ENCODE data around the gene SART1.
"Not testable (repeated sequence)": the region's sequence is repeated elsewhere in the genome, so short reads cannot be mapped to it uniquely, and the experiment has no call there.

SART1 gene

GRCh38 chr11:65931773-65932557 is 29.6 kb upstream of the SART1 start:
- DNase-seq (ENCODE audit: low read depth in 3 of 3) = no peak

- DNase-seq (ENCODE audit: low read depth in 3 of 3) = no peak
These were observed 29.0 kb upstream of the SART1 start for GRCh38 chr11:65932558-65932919.

DNA sequence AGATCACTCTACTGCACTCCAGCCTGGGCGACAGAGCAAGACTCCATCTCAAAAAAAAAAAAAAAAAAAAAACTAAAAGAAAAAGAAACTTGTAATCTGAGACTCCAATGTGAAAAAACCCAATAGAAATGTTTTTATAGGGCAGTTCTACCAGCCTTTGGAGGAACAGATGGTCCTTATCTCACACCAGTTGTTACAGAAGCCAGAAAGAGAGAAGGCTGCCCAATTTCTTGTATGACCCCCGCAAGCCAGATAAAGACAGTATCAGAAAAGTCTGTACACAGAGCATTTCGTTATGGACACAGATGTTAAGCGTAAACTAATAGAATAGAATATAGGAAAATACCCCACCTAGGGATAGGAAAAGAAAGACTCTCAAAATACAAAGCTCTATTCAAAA is 27.5 kb upstream of the SART1 start:
- no peak for DNase-seq (ENCODE audit: low read depth in 3 of 3)

- no peak for DNase-seq (ENCODE audit: low read depth in 3 of 3)
These were observed 23.8 kb upstream of the SART1 start for GRCh38 chr11:65937766-65938165.

- DNase-seq (ENCODE audit: low read depth in 3 of 3) = no peak
These were observed 19.7 kb upstream of the SART1 start for GRCh38 chr11:65941720-65942310.

- DNase-seq (ENCODE audit: low read depth in 3 of 3) = no peak
These were observed 19.0 kb upstream of the SART1 start for GRCh38 chr11:65942531-65942930.

DNA sequence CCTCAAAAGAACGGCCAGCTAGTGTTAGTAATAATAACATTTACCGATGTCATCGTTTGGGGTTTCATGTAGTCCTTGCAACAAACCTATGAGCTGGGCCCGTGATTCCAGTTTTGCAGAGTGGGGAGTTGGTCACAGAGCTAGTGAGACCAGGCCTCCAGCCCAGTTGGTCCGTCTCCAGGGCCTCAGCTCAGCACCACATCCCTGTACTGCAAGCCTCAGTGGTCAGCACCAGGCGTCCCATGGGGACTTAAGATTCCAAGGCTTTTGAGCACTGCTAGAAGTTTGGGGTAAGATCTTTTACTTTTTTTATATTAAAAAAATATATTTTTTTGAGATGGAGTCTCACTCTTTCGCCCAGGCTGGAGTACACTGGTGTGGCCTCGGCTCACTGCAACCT is 17.3 kb upstream of the SART1 start:
- DNase-seq (ENCODE audit: low read depth in 3 of 3) = no peak

DNA sequence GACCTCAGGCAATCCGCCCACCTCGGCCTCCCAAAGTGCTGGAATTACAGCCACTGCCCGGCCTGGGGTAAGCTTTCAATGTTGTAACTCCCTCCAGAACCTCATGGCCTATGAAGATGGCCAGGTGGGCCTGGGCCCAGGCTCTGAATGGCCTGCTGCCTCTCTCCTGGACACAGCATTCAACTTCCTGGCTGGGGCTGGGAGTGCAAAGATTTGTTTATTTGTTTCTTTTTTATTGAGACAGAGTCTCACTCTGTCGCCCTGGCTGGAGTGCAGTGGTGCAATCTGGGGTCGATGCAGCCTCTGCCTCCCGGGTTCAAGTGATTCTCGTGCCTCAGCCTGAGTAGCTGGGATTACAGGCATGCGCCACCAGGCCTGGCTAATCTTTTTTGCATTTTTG is 16.8 kb upstream of the SART1 start:
- DNase-seq (ENCODE audit: low read depth in 3 of 3) = no peak

- DNase-seq (ENCODE audit: low read depth in 3 of 3) = no peak
These were observed 16.1 kb upstream of the SART1 start, which contains the start of gene TSGA10IP for GRCh38 chr11:65945430-65945911. TSGA10IP (plus strand) TSS chr11:65945480; CDS start chr11:65945676, 196 bp downstream.

GRCh38 chr11:65945941-65946558 is 15.5 kb upstream of the SART1 start:
- DNase-seq (ENCODE audit: low read depth in 3 of 3) = no peak

DNA sequence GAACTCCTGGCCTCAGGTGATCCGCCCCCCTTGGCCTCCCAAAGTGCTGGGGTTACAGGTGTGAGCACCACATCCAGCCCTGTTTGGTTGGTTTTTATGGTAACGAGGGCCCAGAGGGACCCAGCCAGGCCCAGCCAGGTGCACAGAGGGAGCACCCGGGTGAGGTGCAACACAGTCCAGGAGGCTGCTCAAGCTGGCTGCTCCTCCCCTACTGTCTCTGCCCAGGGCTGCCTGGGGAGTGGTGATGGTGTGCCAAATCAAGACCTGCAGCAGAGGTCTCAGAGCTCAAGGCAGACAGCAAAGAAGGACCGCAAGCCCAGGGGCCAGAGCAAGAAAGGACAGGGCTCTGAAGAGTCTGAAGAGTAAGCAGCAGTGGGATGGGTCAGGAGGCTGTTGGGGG is 14.9 kb upstream of the SART1 start:
- no peak for DNase-seq (ENCODE audit: low read depth in 3 of 3)

DNA sequence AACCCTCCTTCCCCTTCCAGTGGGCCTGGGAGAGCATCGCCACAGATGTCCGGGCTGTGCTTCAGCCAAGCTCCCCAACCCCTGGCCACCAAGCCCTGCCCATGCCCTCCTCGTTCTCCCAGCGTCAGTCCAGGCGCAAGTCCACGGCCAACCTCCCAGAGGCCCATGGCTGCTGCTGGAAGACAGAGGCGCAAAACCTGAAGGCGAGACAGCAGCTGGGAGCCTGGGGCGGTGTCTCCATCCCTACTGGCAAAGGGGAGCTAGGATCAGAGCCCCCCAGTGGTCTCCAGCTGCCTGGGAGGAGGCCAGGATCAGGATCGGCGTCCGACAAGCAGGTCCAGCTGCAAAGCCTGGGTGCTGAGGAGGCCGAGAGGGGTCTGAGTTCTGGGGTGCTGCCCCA is 14.4 kb upstream of the SART1 start:
- DNase-seq (ENCODE audit: low read depth in 3 of 3) = no peak

GRCh38 chr11:65947603-65948125 is 13.9 kb upstream of the SART1 start:
- DNase-seq (ENCODE audit: low read depth in 3 of 3) = no peak

DNA sequence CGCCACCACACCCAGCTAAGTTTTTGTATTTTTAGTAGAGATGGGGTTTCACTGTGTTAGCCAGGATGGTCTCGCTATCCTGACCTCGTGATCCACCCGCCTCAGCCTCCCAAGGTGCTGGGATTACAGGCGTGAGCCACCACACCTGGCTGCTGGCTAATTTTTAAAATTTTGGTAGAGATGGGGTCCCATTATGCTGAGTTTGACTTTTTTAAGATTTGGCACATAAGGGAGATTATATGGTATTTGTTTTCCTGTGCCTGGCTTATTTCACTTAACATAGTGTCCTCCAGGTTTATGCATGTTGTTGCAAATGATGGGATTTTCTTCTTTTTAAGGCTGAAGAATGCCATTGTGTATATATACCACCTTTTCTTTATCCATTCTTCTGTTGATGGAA is 10.8 kb upstream of the SART1 start:
- DNase-seq (ENCODE audit: low read depth in 3 of 3) = not testable (repeated sequence)

- DNase-seq (ENCODE audit: low read depth in 3 of 3) = not testable (repeated sequence)
These were observed 9.9 kb upstream of the SART1 start for GRCh38 chr11:65951641-65952040.

DNA sequence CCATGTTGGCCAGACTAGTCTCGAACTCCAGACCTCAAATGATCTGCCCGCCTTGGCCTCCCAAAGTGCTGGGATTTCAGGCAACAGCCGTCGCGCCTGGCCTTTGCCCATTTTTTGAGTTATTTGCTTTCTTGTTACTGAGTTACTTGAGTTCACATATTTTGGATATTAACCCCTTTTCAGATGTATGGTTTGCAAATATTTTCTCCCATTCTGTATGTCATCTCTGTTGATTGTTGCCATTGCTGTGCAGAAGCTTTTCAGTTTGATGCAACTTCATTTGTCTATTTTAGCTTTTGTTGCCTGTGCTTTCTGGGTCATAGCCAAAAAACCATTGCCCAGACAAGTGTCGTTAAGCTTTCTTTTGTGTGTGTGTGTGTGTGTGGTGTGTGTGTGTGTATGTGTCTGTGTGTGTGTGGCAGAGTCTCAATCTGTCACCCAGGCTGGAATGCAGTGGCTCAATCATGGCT is 9.4 kb upstream of the SART1 start:
- no peak for DNase-seq (ENCODE audit: low read depth in 3 of 3)

DNA sequence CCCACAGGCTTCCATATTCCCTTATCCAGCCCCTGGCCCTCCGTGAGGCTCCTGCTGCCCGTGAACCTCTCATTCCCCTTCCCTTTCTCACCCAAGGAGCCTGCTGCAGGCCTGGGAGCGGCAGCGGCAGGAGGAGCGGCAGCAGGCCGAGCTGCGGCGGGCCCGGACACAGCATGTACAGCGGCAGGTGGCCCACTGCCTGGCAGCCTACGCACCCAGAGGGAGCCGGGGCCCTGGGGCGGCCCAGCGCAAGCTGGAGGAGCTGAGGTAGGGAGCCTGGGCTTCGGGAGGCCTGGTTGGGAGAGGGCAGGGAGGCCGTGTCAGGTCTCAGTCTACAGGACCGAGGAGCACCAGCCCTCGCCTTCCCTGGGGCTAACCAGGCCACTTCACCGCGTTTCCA is 8.1 kb upstream of the SART1 start:
- DNase-seq (ENCODE audit: low read depth in 3 of 3) = no peak

DNA sequence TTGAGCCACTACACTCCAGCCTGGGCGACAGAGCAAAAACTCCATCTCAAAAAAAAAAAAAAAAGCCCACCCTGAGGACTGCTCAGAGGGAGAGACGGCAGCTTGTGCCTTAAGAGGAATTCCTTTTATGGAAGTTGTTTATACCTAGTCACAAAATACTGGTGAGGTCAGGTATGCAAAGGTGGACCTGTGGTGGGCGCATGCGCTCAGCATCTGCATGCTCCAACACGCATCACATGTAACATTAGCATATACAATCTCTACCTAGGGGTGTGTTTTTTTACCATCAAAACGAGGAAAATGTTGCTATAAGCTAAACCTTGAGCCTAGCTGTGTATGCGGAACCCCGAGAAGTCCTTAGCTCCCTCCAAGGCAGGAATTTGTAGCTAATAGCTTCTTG is 6.8 kb upstream of the SART1 start:
- DNase-seq (ENCODE audit: low read depth in 3 of 3) = no peak

- DNase-seq (ENCODE audit: low read depth in 3 of 3) = no peak
These were observed 3.2 kb upstream of the SART1 start for GRCh38 chr11:65958291-65958690.

- no peak for DNase-seq (ENCODE audit: low read depth in 3 of 3)
These were observed 2.6 kb upstream of the SART1 start for GRCh38 chr11:65958774-65959420.

DNA sequence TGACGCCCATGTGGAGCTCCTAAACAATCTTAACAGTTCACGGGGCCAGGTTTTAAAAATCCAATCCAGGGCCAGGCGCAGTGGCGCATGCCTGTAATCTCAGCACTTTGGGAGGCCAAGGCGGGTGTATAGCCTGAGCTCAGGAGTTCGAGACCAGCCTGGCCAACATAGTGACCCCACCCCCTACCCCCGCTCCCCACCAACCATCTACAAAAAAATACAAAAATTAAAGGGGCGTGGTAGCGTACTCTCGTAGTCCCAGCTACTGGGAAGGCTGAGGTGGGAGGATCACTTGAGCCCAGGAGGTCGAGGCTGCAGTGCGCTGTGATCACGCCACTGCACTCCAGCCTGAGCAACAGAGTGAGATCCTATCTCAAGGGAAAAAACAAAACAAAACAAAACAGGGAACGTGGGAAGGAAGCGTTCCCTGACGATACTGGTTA is 689 bp upstream of the SART1 start:
- DNase-seq (ENCODE audit: low read depth in 3 of 3) = no peak

GRCh38 chr11:65962141-65962564 is 619 bp downstream of the SART1 start:
- DNase-seq (ENCODE audit: low read depth in 3 of 3) = no peak

All from stimulated activated CD4-positive, alpha-beta T cell treated with anti-CD3 and anti-CD28 coated beads, TNF-alpha, amount 100 ng/mL, for 48 hours (primary cell).